ENCODE results near the gene SASH1.

SASH1 gene

GRCh38 chr6:148599967-148600426 is 257.4 kb downstream of the SASH1 start:
- Histone ChIP-seq H3K4me2 (ENCODE audit: low read length) (no peak overlapping the region), H4K20me1 (ENCODE audit: control insufficient read depth, insufficient read depth, low read depth, low read length) (no peaks in the 10 kb centered on the region), H3K9me2 (replicated peaks; ENCODE audit: control insufficient read depth, low read length) (no peaks in the 10 kb centered on the region), H3K4me1 (ENCODE audit: control insufficient read depth, low read length) (no peaks in the 10 kb centered on the region), H3F3A (ENCODE audit: control insufficient read depth, insufficient read depth) (no peaks in the 10 kb centered on the region), H3K4me3 (ENCODE audit: low read length) (no peak overlapping the region), H3K27ac (ENCODE audit: low read depth, low read length) (no peak overlapping the region), H3K9me3 (ENCODE audit: control insufficient read depth, insufficient read depth, low read length) (no peaks in the 10 kb centered on the region; the same call in 1 of the 2 replicates), H3K27me3 (ENCODE audit: control insufficient read depth, low read length) (0 out of 2 replicates have a peak, but pooled peaks cover 4% of the 10 kb centered on the region), H3K36me3 (ENCODE audit: control insufficient read depth, low read length) (no peaks in the 10 kb centered on the region), H3K79me2 (ENCODE audit: control insufficient read depth, low read length) (no peaks in the 10 kb centered on the region)
- TF ChIP-seq EZH2phosphoT487 (IDR thresholded peaks at IDR 0.05; ENCODE audit: borderline replicate concordance, low read length), result no peak
- TF ChIP-seq, protein P1, sequence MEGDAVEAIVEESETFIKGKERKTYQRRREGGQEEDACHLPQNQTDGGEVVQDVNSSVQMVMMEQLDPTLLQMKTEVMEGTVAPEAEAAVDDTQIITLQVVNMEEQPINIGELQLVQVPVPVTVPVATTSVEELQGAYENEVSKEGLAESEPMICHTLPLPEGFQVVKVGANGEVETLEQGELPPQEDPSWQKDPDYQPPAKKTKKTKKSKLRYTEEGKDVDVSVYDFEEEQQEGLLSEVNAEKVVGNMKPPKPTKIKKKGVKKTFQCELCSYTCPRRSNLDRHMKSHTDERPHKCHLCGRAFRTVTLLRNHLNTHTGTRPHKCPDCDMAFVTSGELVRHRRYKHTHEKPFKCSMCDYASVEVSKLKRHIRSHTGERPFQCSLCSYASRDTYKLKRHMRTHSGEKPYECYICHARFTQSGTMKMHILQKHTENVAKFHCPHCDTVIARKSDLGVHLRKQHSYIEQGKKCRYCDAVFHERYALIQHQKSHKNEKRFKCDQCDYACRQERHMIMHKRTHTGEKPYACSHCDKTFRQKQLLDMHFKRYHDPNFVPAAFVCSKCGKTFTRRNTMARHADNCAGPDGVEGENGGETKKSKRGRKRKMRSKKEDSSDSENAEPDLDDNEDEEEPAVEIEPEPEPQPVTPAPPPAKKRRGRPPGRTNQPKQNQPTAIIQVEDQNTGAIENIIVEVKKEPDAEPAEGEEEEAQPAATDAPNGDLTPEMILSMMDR (IDR thresholded peaks at IDR 0.05; ENCODE audit: low read depth, low read length, poor library complexity, severe bottlenecking), result no peak

Measured in DOHH2 (cell line).